Fibroblast of lung (primary cell): ENCODE results near the gene FOXD4. TPM values are rescaled to one million over a fixed set of nuclear protein-coding genes. Genes with fewer than 3 reads are reported as not detected.
"Not testable (repeated sequence)": the region's sequence is repeated elsewhere in the genome, so short reads cannot be mapped to it uniquely, and the experiment has no call there.

Source experiments
- DNase-seq, 2 donors: peaks; one replicate each; pipeline versions ENCODE4 v3.0.0 to v3.0.0-alpha.2; 2010; ENCODE audit warnings: low read depth in 2 of 2
- H2AFZ ChIP-seq: 2 replicates; pipeline ENCODE4 v1.5.1; 2012; ENCODE audit warnings: low read length, control low read depth, inconsistent platforms
- H3K27ac ChIP-seq: 2 replicates; pipeline ENCODE4 v1.5.1; 2011; ENCODE audit warnings: low read length, control low read depth; ENCODE audit not compliant: insufficient read depth
- H3K27me3 ChIP-seq: 2 replicates; pipeline ENCODE4 v1.5.1; 2011; ENCODE audit warnings: mild to moderate bottlenecking, low read length; ENCODE audit not compliant: control insufficient read depth, insufficient read depth
- H3K36me3 ChIP-seq: 2 replicates; pipeline ENCODE4 v1.5.1; 2011; ENCODE audit warnings: low read length; ENCODE audit not compliant: control insufficient read depth, insufficient read depth
- H3K4me1 ChIP-seq: 2 replicates; pipeline ENCODE4 v1.5.1; 2011; ENCODE audit warnings: low read length; ENCODE audit not compliant: control insufficient read depth, insufficient read depth; ENCODE audit errors: extremely low read depth
- H3K4me2 ChIP-seq: 2 replicates; pipeline ENCODE4 v1.5.1; 2011; ENCODE audit warnings: low read length, control low read depth; ENCODE audit not compliant: insufficient read depth; ENCODE audit errors: extremely low read depth
- H3K4me3 ChIP-seq, 4 experiments: fragments of 200-600 bp in 1 of 4; sonication (generic) in 1 of 4; replicated peaks in 1 of 4; 2 replicates each; pipeline ENCODE4 v1.5.1; 2011 to 2016; ENCODE audit warnings: low read length in 4 of 4, low read depth in 3 of 4, mild to moderate bottlenecking in 3 of 4, control low read depth in 2 of 4, inconsistent platforms in 1 of 4, mixed read lengths in 1 of 4; ENCODE audit not compliant: insufficient read depth in 1 of 4; ENCODE audit errors: control extremely low read depth in 1 of 4
- H3K79me2 ChIP-seq: 2 replicates; pipeline ENCODE4 v1.5.1; 2012; ENCODE audit warnings: mild to moderate bottlenecking, low read length, inconsistent platforms; ENCODE audit not compliant: control insufficient read depth, insufficient read depth
- H3K9ac ChIP-seq: 2 replicates; pipeline ENCODE4 v1.5.1; 2011; ENCODE audit warnings: mild to moderate bottlenecking, low read length, control low read depth; ENCODE audit not compliant: insufficient read depth
- H3K9me3 ChIP-seq: 2 replicates; pipeline ENCODE4 v1.5.1; 2012; ENCODE audit warnings: low read depth, low read length; ENCODE audit not compliant: control insufficient read depth, insufficient read depth
- H4K20me1 ChIP-seq: 2 replicates; pipeline ENCODE4 v1.5.1; 2011; ENCODE audit warnings: low read length; ENCODE audit not compliant: control insufficient read depth, insufficient read depth; ENCODE audit errors: extremely low read depth
- polyA plus RNA-seq, 2 donors: library from polyadenylated mRNA; depleted of rRNA in 1 of 2; stranded (reverse) in 1 of 2; unstranded in 1 of 2; fragments of >200 nt; gene quantifications; 2 replicates each; pipeline ENCODE4 v1.2.1, GENCODE V29; 2011 to 2012; ENCODE audit warnings: missing spikeins in 1 of 2
- total RNA-seq: library from RNA; depleted of rRNA; stranded (reverse); fragments of >200 nt; gene quantifications from 2 replicates; pipeline ENCODE4 v1.2.1, GENCODE V29; 2014

FOXD4 gene
- total and polyA plus RNA-seq, 2 donors (not counting 1 experiment from before 2014, with no cell fraction given), result 0.06 to 0.17 TPM

GRCh38 chr9:88396-89037 lies 29.7 kb downstream of the FOXD4 start:
- not testable (repeated sequence) for H3K27me3 ChIP-seq, DNase-seq, H3K36me3 ChIP-seq, H2AFZ ChIP-seq, H3K4me3 ChIP-seq, H3K4me2 ChIP-seq, H3K79me2 ChIP-seq, H3K9me3 ChIP-seq, H3K4me1 ChIP-seq, H3K27ac ChIP-seq, H3K9ac ChIP-seq, H4K20me1 ChIP-seq

GRCh38 chr9:87860-88259 lies 30.4 kb downstream of the FOXD4 start:
- H4K20me1 ChIP-seq, H3K36me3 ChIP-seq, H3K4me2 ChIP-seq, H2AFZ ChIP-seq, H3K27ac ChIP-seq, H3K27me3 ChIP-seq, H3K4me3 ChIP-seq, H3K9ac ChIP-seq, H3K9me3 ChIP-seq, H3K79me2 ChIP-seq, H3K4me1 ChIP-seq, DNase-seq: not testable (repeated sequence)

- H3K4me1 ChIP-seq, H4K20me1 ChIP-seq, H3K27ac ChIP-seq, H3K4me2 ChIP-seq, H3K79me2 ChIP-seq, H3K4me3 ChIP-seq, H3K27me3 ChIP-seq, H2AFZ ChIP-seq, H3K9ac ChIP-seq, H3K36me3 ChIP-seq, H3K9me3 ChIP-seq, DNase-seq: not testable (repeated sequence)
Measured at GRCh38 chr9:87105-87504, 31.1 kb downstream of the FOXD4 start.

GRCh38 chr9:86697-87096 lies 31.5 kb downstream of the FOXD4 start:
- not testable (repeated sequence) for H3K9me3 ChIP-seq, H3K36me3 ChIP-seq, DNase-seq, H3K4me2 ChIP-seq, H3K4me1 ChIP-seq, H3K4me3 ChIP-seq, H2AFZ ChIP-seq, H3K9ac ChIP-seq, H3K27me3 ChIP-seq, H3K79me2 ChIP-seq, H3K27ac ChIP-seq, H4K20me1 ChIP-seq

- not testable (repeated sequence) for H3K9ac ChIP-seq, H3K4me1 ChIP-seq, H3K27me3 ChIP-seq, H3K27ac ChIP-seq, H3K4me3 ChIP-seq, H3K36me3 ChIP-seq, H3K79me2 ChIP-seq, H4K20me1 ChIP-seq, H3K4me2 ChIP-seq, DNase-seq, H2AFZ ChIP-seq, H3K9me3 ChIP-seq
Measured at GRCh38 chr9:82932-83689, 35.1 kb downstream of the FOXD4 start.

GRCh38 chr9:78333-78732 lies 39.9 kb downstream of the FOXD4 start:
- not testable (repeated sequence) for DNase-seq, H3K79me2 ChIP-seq, H3K4me3 ChIP-seq, H3K9me3 ChIP-seq, H3K4me1 ChIP-seq, H2AFZ ChIP-seq, H3K27me3 ChIP-seq, H3K27ac ChIP-seq, H3K9ac ChIP-seq, H3K4me2 ChIP-seq, H3K36me3 ChIP-seq, H4K20me1 ChIP-seq

- H3K4me2 ChIP-seq, H3K4me3 ChIP-seq, H3K79me2 ChIP-seq, H3K27me3 ChIP-seq, H4K20me1 ChIP-seq, H3K9me3 ChIP-seq, H3K27ac ChIP-seq, H3K9ac ChIP-seq, H3K4me1 ChIP-seq, H2AFZ ChIP-seq, DNase-seq, H3K36me3 ChIP-seq: not testable (repeated sequence)
Measured at GRCh38 chr9:76389-76788, 41.8 kb downstream of the FOXD4 start.
